H9 (cell line): ENCODE measurements around the gene NUP188. TPM values are rescaled to one million over a fixed set of nuclear protein-coding genes. Genes with fewer than 3 reads are reported as not detected.
A peak's percentile ranks its signal among the peaks of the same experiment; 100 is the strongest.

Experiments used
- DNase-seq: peaks from one replicate; pipeline ENCODE4 v3.0.0-alpha.2; 2017
- H2AFZ ChIP-seq: one replicate; pipeline ENCODE4 v1.6.1; 2013; ENCODE audit warnings: mild to moderate bottlenecking, low read length, control low read depth, moderate library complexity
- H2AK5ac ChIP-seq: 2 replicates; pipeline ENCODE4 v1.6.1; 2013; ENCODE audit warnings: low read length, control low read depth, mixed read lengths; ENCODE audit not compliant: insufficient read length
- H2BK120ac ChIP-seq: one replicate; pipeline ENCODE4 v1.6.1; 2013; ENCODE audit warnings: low read depth, mild to moderate bottlenecking, low read length, control low read depth, inconsistent platforms; ENCODE audit not compliant: poor library complexity, severe bottlenecking
- H2BK12ac ChIP-seq: 2 replicates; pipeline ENCODE4 v1.6.1; 2013; ENCODE audit warnings: low read length, control low read depth, mixed read lengths, low read depth; ENCODE audit not compliant: insufficient read length
- H2BK15ac ChIP-seq: 2 replicates; pipeline ENCODE4 v1.6.1; 2013; ENCODE audit warnings: low read depth, low read length, control low read depth
- H2BK20ac ChIP-seq: one replicate; pipeline ENCODE4 v1.6.1; 2013; ENCODE audit warnings: low read depth, mild to moderate bottlenecking, low read length, control low read depth, inconsistent platforms; ENCODE audit not compliant: poor library complexity, severe bottlenecking
- H2BK5ac ChIP-seq: 2 replicates; pipeline ENCODE4 v1.6.1; 2013; ENCODE audit warnings: low read length, control low read depth, mixed read lengths; ENCODE audit not compliant: insufficient read length
- H3K14ac ChIP-seq: 2 replicates; pipeline ENCODE4 v1.6.1; 2013; ENCODE audit warnings: low read length, control low read depth; ENCODE audit not compliant: insufficient read depth
- H3K18ac ChIP-seq: 2 replicates; pipeline ENCODE4 v1.6.1; 2013; ENCODE audit warnings: low read depth, mild to moderate bottlenecking, mixed read lengths, low read length, control low read depth; ENCODE audit not compliant: insufficient read length
- H3K23ac ChIP-seq: 2 replicates; pipeline ENCODE4 v1.6.1; 2013; ENCODE audit warnings: low read length, control low read depth, mixed read lengths, low read depth; ENCODE audit not compliant: insufficient read length
- H3K23me2 ChIP-seq: 2 replicates; pipeline ENCODE4 v1.6.1; 2013; ENCODE audit warnings: low read depth, mild to moderate bottlenecking, mixed read lengths, low read length, control low read depth; ENCODE audit not compliant: insufficient read length, poor library complexity, severe bottlenecking
- H3K27ac ChIP-seq: 2 replicates; pipeline ENCODE4 v1.5.1; 2013; ENCODE audit warnings: low read length, control low read depth, mixed read lengths, low read depth; ENCODE audit not compliant: insufficient read length
- H3K27me3 ChIP-seq: 2 replicates; pipeline ENCODE4 v1.6.1; 2013; ENCODE audit warnings: low read length, control low read depth, inconsistent platforms; ENCODE audit not compliant: insufficient read depth
- H3K4ac ChIP-seq: 2 replicates; pipeline ENCODE4 v1.6.1; 2013; ENCODE audit warnings: low read depth, mild to moderate bottlenecking, control low read depth, inconsistent platforms, low read length, moderate library complexity
- H3K4me1 ChIP-seq: 2 replicates; pipeline ENCODE4 v1.6.1; 2013; ENCODE audit warnings: low read length, control low read depth, inconsistent platforms; ENCODE audit not compliant: insufficient read depth
- H3K4me2 ChIP-seq: 2 replicates; pipeline ENCODE4 v1.6.1; 2013; ENCODE audit warnings: low read length, control low read depth, mixed read lengths; ENCODE audit not compliant: insufficient read length, insufficient read depth
- H3K56ac ChIP-seq: 2 replicates; pipeline ENCODE4 v1.6.1; 2013; ENCODE audit warnings: low read depth, mild to moderate bottlenecking, mixed read lengths, low read length, control low read depth; ENCODE audit not compliant: insufficient read length
- H3K79me1 ChIP-seq: 2 replicates; pipeline ENCODE4 v1.6.1; 2013; ENCODE audit warnings: low read depth, mild to moderate bottlenecking, moderate library complexity, low read length, control low read depth, inconsistent platforms; ENCODE audit not compliant: insufficient read depth, poor library complexity, severe bottlenecking
- H3K79me2 ChIP-seq: 2 replicates; pipeline ENCODE4 v1.6.1; 2013; ENCODE audit warnings: low read length, control low read depth, inconsistent platforms; ENCODE audit not compliant: insufficient read depth
- H3K9ac ChIP-seq: 2 replicates; pipeline ENCODE4 v1.6.1; 2013; ENCODE audit warnings: low read length, control low read depth, mixed read lengths; ENCODE audit not compliant: insufficient read length; ENCODE audit errors: extremely low read depth
- H3K9me3 ChIP-seq: one replicate; pipeline ENCODE4 v1.6.1; 2013; ENCODE audit warnings: low read depth, low read length, inconsistent platforms; ENCODE audit not compliant: control insufficient read depth
- H3T11ph ChIP-seq: one replicate; pipeline ENCODE4 v1.6.1; 2013; ENCODE audit warnings: mild to moderate bottlenecking, low read length, control low read depth, inconsistent platforms
- H4K20me1 ChIP-seq: one replicate; pipeline ENCODE4 v1.6.1; 2013; ENCODE audit not compliant: control insufficient read depth, insufficient read length, insufficient read depth
- H4K5ac ChIP-seq: 2 replicates; pipeline ENCODE4 v1.6.1; 2013; ENCODE audit warnings: low read depth, mild to moderate bottlenecking, mixed read lengths, low read length, control low read depth; ENCODE audit not compliant: insufficient read length
- H4K8ac ChIP-seq: replicated peaks from 2 replicates; pipeline ENCODE4 v1.6.1; 2013; ENCODE audit warnings: low read length, control low read depth, mixed read lengths, low read depth; ENCODE audit not compliant: insufficient read length
- H4K91ac ChIP-seq: 2 replicates; pipeline ENCODE4 v1.6.1; 2013; ENCODE audit warnings: low read depth, mild to moderate bottlenecking, moderate library complexity, mixed read lengths, low read length, control low read depth; ENCODE audit not compliant: insufficient read length
- H3K27ac Mint-ChIP-seq, 3 experiments: 2 replicates in 2 of 3; 3 replicates in 1 of 3; pipeline ENCODE4 v1.8.0; 2020 to 2021; ENCODE audit warnings: mixed read lengths in 3 of 3, mild to moderate bottlenecking in 1 of 3, moderate library complexity in 1 of 3
- H3K27me3 Mint-ChIP-seq: 2 replicates; pipeline ENCODE4 v1.8.0; 2021; ENCODE audit warnings: low read depth, mild to moderate bottlenecking, moderate library complexity, mixed read lengths
- H3K36me3 Mint-ChIP-seq, 3 experiments: 2 replicates in 2 of 3; 3 replicates in 1 of 3; pipeline ENCODE4 v1.8.0; 2020 to 2021; ENCODE audit warnings: low read depth in 3 of 3, mixed read lengths in 3 of 3; ENCODE audit not compliant: insufficient read depth in 1 of 3
- H3K4me1 Mint-ChIP-seq, 2 experiments: 2 replicates each; pipeline ENCODE4 v1.8.0; 2020; ENCODE audit warnings: mixed read lengths in 2 of 2
- H3K4me3 Mint-ChIP-seq, 2 experiments: 2 replicates in 1 of 2; 3 replicates in 1 of 2; pipeline ENCODE4 v1.8.0; 2020 to 2021; ENCODE audit warnings: mild to moderate bottlenecking in 2 of 2, mixed read lengths in 2 of 2, moderate library complexity in 1 of 2
- H3K9me3 Mint-ChIP-seq, 2 experiments: 2 replicates in 1 of 2; 3 replicates in 1 of 2; pipeline ENCODE4 v1.8.0; 2020; ENCODE audit warnings: mild to moderate bottlenecking in 2 of 2, mixed read lengths in 2 of 2, moderate library complexity in 1 of 2
- CTCF ChIP-seq: fragments of 200-600 bp; sonication (generic); conservative IDR thresholded peaks from 3 replicates; pipeline ENCODE4 v1.8.0; 2021; ENCODE audit warnings: antibody characterized with exemption, mild to moderate bottlenecking
- WGBS: extraction: QIAGEN DNeasy Blood & Tissue Kit; methylation state at CpG from one replicate; pipeline ENCODE4 v1.1.7; 2013; ENCODE audit warnings: missing lambda C conversion rate, low lambda C conversion rate, mixed read lengths; ENCODE audit not compliant: insufficient read length; ENCODE audit errors: extremely low coverage; 5-methylcytosine and 5-hydroxymethylcytosine counted together
- total RNA-seq: library from RNA; stranded (reverse); gene quantifications from 2 replicates; pipeline ENCODE4 v1.2.1, GENCODE V29; 2021

NUP188 gene
- total RNA-seq, 1 experiment from 2014 or later = 101 TPM

GRCh38 chr9:129014124-129014523 is 66.6 kb downstream of the NUP188 start:
- no peak overlapping the region for H3K4me2 ChIP-seq
- no peaks in the 10 kb centered on the region for H3K79me2 ChIP-seq
- no peaks in the 10 kb centered on the region for H3K79me1 ChIP-seq
- no peak overlapping the region for H3K23ac ChIP-seq
- no peak for DNase-seq
- no peak overlapping the region for H2AFZ ChIP-seq
- H3K36me3 Mint-ChIP-seq = peaks cover 9 to 62% (median 46%) of the 10 kb centered on the region in 3 experiments; a peak in 6 of 7 replicates
- no peak overlapping the region for H2BK20ac ChIP-seq
- H2BK5ac ChIP-seq = no peak overlapping the region
- no peaks in the 10 kb centered on the region for H3K4me1 ChIP-seq
- H3K23me2 ChIP-seq = no peaks in the 10 kb centered on the region
- no peaks in the 10 kb centered on the region for H3K9me3 Mint-ChIP-seq
- H3K27me3 ChIP-seq = no peaks in the 10 kb centered on the region
- H4K5ac ChIP-seq = no peak overlapping the region
- H3K18ac ChIP-seq = no peak overlapping the region
- no peak overlapping the region for H4K8ac ChIP-seq
- H3K27me3 Mint-ChIP-seq = no peaks in the 10 kb centered on the region
- no peak overlapping the region for H4K91ac ChIP-seq
- H3K9ac ChIP-seq = no peak overlapping the region
- no peak overlapping the region for H2BK120ac ChIP-seq
- no peaks in the 10 kb centered on the region for H4K20me1 ChIP-seq
- no CpG with 5 or more reads among the region's 11 CpGs for WGBS
- no peak overlapping the region for H3K56ac ChIP-seq
- no peaks in the 10 kb centered on the region for H3K9me3 ChIP-seq
- no peak overlapping the region for H2BK12ac ChIP-seq
- no peak overlapping the region for H2BK15ac ChIP-seq
- no peak overlapping the region for H3K4me3 Mint-ChIP-seq
- H2AK5ac ChIP-seq = no peak overlapping the region
- no peak overlapping the region for H3K14ac ChIP-seq
- H3K27ac ChIP-seq = no peak overlapping the region
- H3T11ph ChIP-seq = no peak overlapping the region
- H3K27ac Mint-ChIP-seq = 0 out of 7 replicates have a peak overlapping the region, but pooled peaks of 1 of the 3 experiments have one; percentile 49
- H3K4ac ChIP-seq = no peak overlapping the region
- TF ChIP-seq CTCF = no peak
- H3K4me1 Mint-ChIP-seq = peaks cover 0 to 3% of the 10 kb centered on the region in 2 experiments; a peak in 1 of 4 replicates
